ENCODE results near the gene SHMT1. TPM values are rescaled to one million over a fixed set of nuclear protein-coding genes. Genes with fewer than 3 reads are reported as not detected.
"Not testable (repeated sequence)": the region's sequence is repeated elsewhere in the genome, so short reads cannot be mapped to it uniquely, and the experiment has no call there.

The SHMT1 gene
- polyA plus RNA-seq, 1 experiment = 4.0 TPM

GRCh38 chr17:18380471-18381157, 17.3 kb upstream of the SHMT1 start:
- Histone ChIP-seq H3K27me3 (ENCODE audit: control insufficient read depth, insufficient read depth, low read length) (peaks cover 32% of the 10 kb centered on the region), H3K9me3 (ENCODE audit: control insufficient read depth, insufficient read depth, low read length) (no peaks in the 10 kb centered on the region; the same call in 1 of the 2 replicates), H3K4me3 (ENCODE audit: low read depth, low read length) (no peak overlapping the region), H3K27ac (ENCODE audit: low read depth, low read length) (no peak overlapping the region)
- TF ChIP-seq CTCF (IDR thresholded peaks at IDR 0.05; ENCODE audit: low read depth, low read length) = no peak
- CTCF ChIA-PET = no interaction called here
- POLR2A ChIA-PET = no interaction called here
- DNase-seq (ENCODE audit: low read depth, low spot score) = no peak

GRCh38 chr17:18379246-18380146, 16.1 kb upstream of the SHMT1 start:
- POLR2A ChIA-PET = no interaction called here
- Histone ChIP-seq H3K4me3 (ENCODE audit: low read depth, low read length) (no peak overlapping the region), H3K27ac (ENCODE audit: low read depth, low read length) (no peak overlapping the region), H3K9me3 (ENCODE audit: control insufficient read depth, insufficient read depth, low read length) (peaks cover 3% of the 10 kb centered on the region), H3K27me3 (ENCODE audit: control insufficient read depth, insufficient read depth, low read length) (peaks cover 29% of the 10 kb centered on the region)
- CTCF ChIA-PET = no interaction called here
- DNase-seq (ENCODE audit: low read depth, low spot score) = no peak
- TF ChIP-seq CTCF (IDR thresholded peaks at IDR 0.05; ENCODE audit: low read depth, low read length) = no peak

GRCh38 chr17:18378614-18379013, 15.3 kb upstream of the SHMT1 start:
- H3K9me3 ChIP-seq (ENCODE audit: control insufficient read depth, insufficient read depth, low read length); H3K4me3 ChIP-seq (ENCODE audit: low read depth, low read length); H3K27ac ChIP-seq (ENCODE audit: low read depth, low read length); POLR2A ChIA-PET; CTCF ChIA-PET; DNase-seq (ENCODE audit: low read depth, low spot score): not testable (repeated sequence)
- H3K27me3 ChIP-seq (ENCODE audit: control insufficient read depth, insufficient read depth, low read length) = peaks cover 23% of the 10 kb centered on the region

GRCh38 chr17:18378205-18378505, 14.8 kb upstream of the SHMT1 start:
- H3K9me3 ChIP-seq (ENCODE audit: control insufficient read depth, insufficient read depth, low read length) = peaks cover 3% of the 10 kb centered on the region
- no peak overlapping the region for H3K4me3 ChIP-seq (ENCODE audit: low read depth, low read length)
- POLR2A ChIA-PET = no interaction called here
- no peak for TF ChIP-seq CTCF (IDR thresholded peaks at IDR 0.05; ENCODE audit: low read depth, low read length)
- DNase-seq (ENCODE audit: low read depth, low spot score) = no peak
- CTCF ChIA-PET = no interaction called here
- peaks cover 21% of the 10 kb centered on the region for H3K27me3 ChIP-seq (ENCODE audit: control insufficient read depth, insufficient read depth, low read length)
- no peak overlapping the region for H3K27ac ChIP-seq (ENCODE audit: low read depth, low read length)

GRCh38 chr17:18377437-18378204, 14.3 kb upstream of the SHMT1 start, which contains the start of gene EVPLL:
EVPLL (plus strand) TSS chr17:18377778; CDS start chr17:18380938, 3,160 bp downstream.
- DNase-seq (ENCODE audit: low read depth, low spot score) = no peak
- Histone ChIP-seq H3K27ac (ENCODE audit: low read depth, low read length) (no peak within 1 kb of the TSS), H3K4me3 (ENCODE audit: low read depth, low read length) (no peak within 1 kb of the TSS), H3K27me3 (ENCODE audit: control insufficient read depth, insufficient read depth, low read length) (peaks cover 18% of the 10 kb centered on the region), H3K9me3 (ENCODE audit: control insufficient read depth, insufficient read depth, low read length) (peaks cover 3% of the 10 kb centered on the region)
- ChIA-PET CTCF (interaction anchor here (0.6 kb wide), 1 partner anchor 50 kb away, joined by 3 read pairs; no protein-coding TSS in a partner anchor), POLR2A (interaction anchor here (0.7 kb wide), 1 partner anchor 9 kb away, joined by 10 read pairs; no protein-coding TSS in a partner anchor)
- peak; percentile 17; the same call in 1 of the 2 replicates for TF ChIP-seq CTCF (IDR thresholded peaks at IDR 0.05; ENCODE audit: low read depth, low read length)
